HEK293 (cell line): ENCODE results near the gene MRPL30.
A peak's percentile ranks its signal among the peaks of the same experiment; 100 is the strongest.

ENCODE experiments used
- BCL11A ChIP-seq: fragments of 450-650 bp; formaldehyde crosslinking; IDR thresholded peaks from 2 replicates; pipeline ENCODE4 v1.5.1; 2016; ENCODE audit warnings: low read depth, missing biosample characterization, missing genetic modification characterization
- CTCF ChIP-seq: fragments of 450-650 bp; formaldehyde crosslinking; IDR thresholded peaks from 2 replicates; pipeline ENCODE4 v1.5.1; 2016; ENCODE audit warnings: missing biosample characterization, missing genetic modification characterization
- GLIS1 ChIP-seq: fragments of 450-650 bp; formaldehyde crosslinking; IDR thresholded peaks from 2 replicates; pipeline ENCODE4 v1.5.1; 2016; ENCODE audit warnings: missing biosample characterization, missing genetic modification characterization
- GLIS2 ChIP-seq: fragments of 450-650 bp; formaldehyde crosslinking; IDR thresholded peaks from 2 replicates; pipeline ENCODE4 v1.5.1; 2016; ENCODE audit warnings: missing biosample characterization, missing genetic modification characterization
- KLF17 ChIP-seq: fragments of 450-650 bp; formaldehyde crosslinking; IDR thresholded peaks from 2 replicates; pipeline ENCODE4 v1.5.1; 2016; ENCODE audit warnings: missing biosample characterization, missing genetic modification characterization
- OVOL3 ChIP-seq: fragments of 450-650 bp; formaldehyde crosslinking; IDR thresholded peaks from 2 replicates; pipeline ENCODE4 v1.5.1; 2016; ENCODE audit warnings: missing biosample characterization, missing genetic modification characterization
- PATZ1 ChIP-seq: fragments of 450-650 bp; formaldehyde crosslinking; IDR thresholded peaks from 2 replicates; pipeline ENCODE4 v1.5.1; 2016; ENCODE audit warnings: missing biosample characterization, missing genetic modification characterization
- PRDM1 ChIP-seq: fragments of 450-650 bp; formaldehyde crosslinking; IDR thresholded peaks from 2 replicates; pipeline ENCODE4; 2016; ENCODE audit warnings: missing biosample characterization, missing genetic modification characterization
- PRDM6 ChIP-seq: fragments of 450-650 bp; formaldehyde crosslinking; IDR thresholded peaks from 2 replicates; pipeline ENCODE4 v1.5.1; 2017; ENCODE audit warnings: missing biosample characterization, missing genetic modification characterization
- SETDB1 ChIP-seq: IDR thresholded peaks from one replicate; pipeline ENCODE4 v1.6.1; 2017; ENCODE audit warnings: mild to moderate bottlenecking, low read length, moderate library complexity, mixed read lengths; ENCODE audit not compliant: insufficient read length
- ZBTB7A ChIP-seq: fragments of 450-650 bp; formaldehyde crosslinking; IDR thresholded peaks from 2 replicates; pipeline ENCODE4 v1.5.1; 2016; ENCODE audit warnings: low read depth, missing biosample characterization, missing genetic modification characterization
- ZEB2 ChIP-seq: fragments of 450-650 bp; formaldehyde crosslinking; IDR thresholded peaks from 2 replicates; pipeline ENCODE4 v1.5.1; 2016; ENCODE audit warnings: missing biosample characterization, missing genetic modification characterization
- ZFP37 ChIP-seq: fragments of 450-650 bp; formaldehyde crosslinking; IDR thresholded peaks from 2 replicates; pipeline ENCODE4 v1.5.1; 2016; ENCODE audit warnings: missing biosample characterization, missing genetic modification characterization
- ZNF112 ChIP-seq: fragments of 450-650 bp; formaldehyde crosslinking; IDR thresholded peaks from 2 replicates; pipeline ENCODE4 v1.5.0; 2017; ENCODE audit warnings: missing biosample characterization, missing genetic modification characterization
- ZNF121 ChIP-seq: fragments of 450-650 bp; formaldehyde crosslinking; IDR thresholded peaks from 2 replicates; pipeline ENCODE4 v1.5.1; 2016; ENCODE audit warnings: missing biosample characterization, missing genetic modification characterization
- ZNF132 ChIP-seq: fragments of 450-650 bp; formaldehyde crosslinking; IDR thresholded peaks from 2 replicates; pipeline ENCODE4 v1.5.1; 2017; ENCODE audit warnings: missing biosample characterization, missing genetic modification characterization, borderline replicate concordance
- ZNF2 ChIP-seq: fragments of 450-650 bp; formaldehyde crosslinking; IDR thresholded peaks from 2 replicates; pipeline ENCODE4 v1.5.1; 2016; ENCODE audit warnings: missing biosample characterization, missing genetic modification characterization
- ZNF202 ChIP-seq: fragments of 450-650 bp; formaldehyde crosslinking; IDR thresholded peaks from 2 replicates; pipeline ENCODE4 v1.5.1; 2016; ENCODE audit warnings: missing biosample characterization, missing genetic modification characterization, borderline replicate concordance
- ZNF211 ChIP-seq: fragments of 450-650 bp; formaldehyde crosslinking; IDR thresholded peaks from 2 replicates; pipeline ENCODE4 v1.5.1; 2016; ENCODE audit warnings: low read depth, missing biosample characterization, missing genetic modification characterization
- ZNF221 ChIP-seq: fragments of 450-650 bp; formaldehyde crosslinking; IDR thresholded peaks from 2 replicates; pipeline ENCODE4 v1.5.1; 2017; ENCODE audit warnings: missing biosample characterization, missing genetic modification characterization, borderline replicate concordance
- ZNF266 ChIP-seq: fragments of 450-650 bp; formaldehyde crosslinking; IDR thresholded peaks from 2 replicates; pipeline ENCODE4 v1.5.1; 2016; ENCODE audit warnings: missing biosample characterization, missing genetic modification characterization, low read depth
- ZNF366 ChIP-seq: fragments of 450-650 bp; formaldehyde crosslinking; conservative IDR thresholded peaks from 2 replicates; pipeline ENCODE4 v1.5.1; 2016; ENCODE audit warnings: missing biosample characterization, missing genetic modification characterization
- ZNF391 ChIP-seq: fragments of 450-650 bp; formaldehyde crosslinking; IDR thresholded peaks from 2 replicates; pipeline ENCODE4 v1.5.1; 2016; ENCODE audit warnings: low read depth, missing biosample characterization, missing genetic modification characterization, borderline replicate concordance
- ZNF426 ChIP-seq: fragments of 450-650 bp; formaldehyde crosslinking; IDR thresholded peaks from 2 replicates; pipeline ENCODE4 v1.5.1; 2017; ENCODE audit warnings: missing biosample characterization, missing genetic modification characterization, mild to moderate bottlenecking, inconsistent platforms, moderate library complexity
- ZNF555 ChIP-seq: fragments of 450-650 bp; formaldehyde crosslinking; conservative IDR thresholded peaks from 2 replicates; pipeline ENCODE4 v1.5.1; 2017; ENCODE audit warnings: missing biosample characterization, mild to moderate bottlenecking, missing genetic modification characterization, inconsistent platforms
- ZNF610 ChIP-seq: fragments of 450-650 bp; formaldehyde crosslinking; IDR thresholded peaks from 2 replicates; pipeline ENCODE4 v1.5.1; 2016; ENCODE audit warnings: missing biosample characterization, missing genetic modification characterization, borderline replicate concordance
- ZNF701 ChIP-seq: fragments of 450-650 bp; formaldehyde crosslinking; IDR thresholded peaks from 2 replicates; pipeline ENCODE4 v1.5.1; 2016; ENCODE audit warnings: missing biosample characterization, missing genetic modification characterization
- ZSCAN16 ChIP-seq: fragments of 450-650 bp; formaldehyde crosslinking; IDR thresholded peaks from 2 replicates; pipeline ENCODE4 v1.5.1; 2016; ENCODE audit warnings: missing biosample characterization, missing genetic modification characterization
- ZSCAN18 ChIP-seq: fragments of 450-650 bp; formaldehyde crosslinking; IDR thresholded peaks from 2 replicates; pipeline ENCODE4 v1.5.1; 2016; ENCODE audit warnings: missing biosample characterization, missing genetic modification characterization
- ZSCAN23 ChIP-seq: fragments of 450-650 bp; formaldehyde crosslinking; IDR thresholded peaks from 2 replicates; pipeline ENCODE4 v1.5.1; 2016; ENCODE audit warnings: missing biosample characterization, missing genetic modification characterization
- ZSCAN4 ChIP-seq: fragments of 450-650 bp; formaldehyde crosslinking; IDR thresholded peaks from 2 replicates; pipeline ENCODE4 v1.5.1; 2017; ENCODE audit warnings: missing biosample characterization, missing genetic modification characterization

MRPL30 gene

GRCh38 chr2:99154643-99155536 is 26.1 kb upstream of the MRPL30 start, which contains the start of the genes LIPT1 and TSGA10 (continued):
- TF ChIP-seq ZSCAN4 (tag by site-specific recombination) = no peak
- peak; percentile 97 for TF ChIP-seq ZEB2 (tag by site-specific recombination)
- TF ChIP-seq CTCF (tag by site-specific recombination) = peak; percentile 79
- no peak for TF ChIP-seq ZNF202 (tag by site-specific recombination)
- TF ChIP-seq ZSCAN23 = no peak
- no peak for TF ChIP-seq ZNF391 (tag by site-specific recombination)
- TF ChIP-seq ZNF426 (tag by site-specific recombination) = no peak
- peak; percentile 72; the same call in 1 of the 2 replicates for TF ChIP-seq ZFP37
- no peak for TF ChIP-seq ZNF221 (tag by site-specific recombination)
- TF ChIP-seq ZNF112 = no peak
- TF ChIP-seq SETDB1 = no peak
- no peak for TF ChIP-seq ZNF366 (tag by site-specific recombination)
- TF ChIP-seq ZBTB7A (tag by site-specific recombination) = no peak
- peak; percentile 97 for TF ChIP-seq GLIS2
- 0 out of 2 replicates have a peak, but pooled peaks have one; percentile 18 for TF ChIP-seq ZSCAN16 (tag by site-specific recombination)
- TF ChIP-seq ZSCAN18 (tag by site-specific recombination) = no peak
- TF ChIP-seq ZNF610 (tag by site-specific recombination) = peak; percentile 23; the same call in 1 of the 2 replicates
- no peak for TF ChIP-seq ZNF701 (tag by site-specific recombination)
- TF ChIP-seq OVOL3 (tag by site-specific recombination) = peak; percentile 41; the same call in 1 of the 2 replicates
- peak; percentile 80; the same call in 1 of the 2 replicates for TF ChIP-seq KLF17 (tag by site-specific recombination)
- TF ChIP-seq ZNF266 (tag by site-specific recombination) = no peak
- no peak for TF ChIP-seq PRDM6 (tag by site-specific recombination)
- TF ChIP-seq ZNF121 (tag by site-specific recombination) = no peak
- TF ChIP-seq ZNF132 = no peak
- TF ChIP-seq GLIS1 (tag by site-specific recombination) = peak; percentile 90
- no peak for TF ChIP-seq ZNF555 (tag by site-specific recombination)
- peak; percentile 73 for TF ChIP-seq ZNF2 (tag by site-specific recombination)
- peak; percentile 82 for TF ChIP-seq PATZ1 (tag by site-specific recombination)
- TF ChIP-seq PRDM1 (tag by site-specific recombination) = peak; percentile 12; the same call in 1 of the 2 replicates
- no peak for TF ChIP-seq ZNF211 (tag by site-specific recombination)
- no peak for TF ChIP-seq BCL11A (tag by site-specific recombination)
